ENCODE results near the gene TMEM9B. TPM values are rescaled to one million over a fixed set of nuclear protein-coding genes. Genes with fewer than 3 reads are reported as not detected.
A peak's percentile ranks its signal among the peaks of the same experiment; 100 is the strongest.
"Not testable (repeated sequence)": the region's sequence is repeated elsewhere in the genome, so short reads cannot be mapped to it uniquely, and the experiment has no call there.

Gene TMEM9B
- 25.6 and 25.8 TPM in 2 replicates for polyA plus RNA-seq (2014; cell fraction: cytosol; rRNA removed)
- polyA plus RNA-seq (2014; cell fraction: nucleus; rRNA removed), result 10.7 and 12.5 TPM in 2 replicates

DNA sequence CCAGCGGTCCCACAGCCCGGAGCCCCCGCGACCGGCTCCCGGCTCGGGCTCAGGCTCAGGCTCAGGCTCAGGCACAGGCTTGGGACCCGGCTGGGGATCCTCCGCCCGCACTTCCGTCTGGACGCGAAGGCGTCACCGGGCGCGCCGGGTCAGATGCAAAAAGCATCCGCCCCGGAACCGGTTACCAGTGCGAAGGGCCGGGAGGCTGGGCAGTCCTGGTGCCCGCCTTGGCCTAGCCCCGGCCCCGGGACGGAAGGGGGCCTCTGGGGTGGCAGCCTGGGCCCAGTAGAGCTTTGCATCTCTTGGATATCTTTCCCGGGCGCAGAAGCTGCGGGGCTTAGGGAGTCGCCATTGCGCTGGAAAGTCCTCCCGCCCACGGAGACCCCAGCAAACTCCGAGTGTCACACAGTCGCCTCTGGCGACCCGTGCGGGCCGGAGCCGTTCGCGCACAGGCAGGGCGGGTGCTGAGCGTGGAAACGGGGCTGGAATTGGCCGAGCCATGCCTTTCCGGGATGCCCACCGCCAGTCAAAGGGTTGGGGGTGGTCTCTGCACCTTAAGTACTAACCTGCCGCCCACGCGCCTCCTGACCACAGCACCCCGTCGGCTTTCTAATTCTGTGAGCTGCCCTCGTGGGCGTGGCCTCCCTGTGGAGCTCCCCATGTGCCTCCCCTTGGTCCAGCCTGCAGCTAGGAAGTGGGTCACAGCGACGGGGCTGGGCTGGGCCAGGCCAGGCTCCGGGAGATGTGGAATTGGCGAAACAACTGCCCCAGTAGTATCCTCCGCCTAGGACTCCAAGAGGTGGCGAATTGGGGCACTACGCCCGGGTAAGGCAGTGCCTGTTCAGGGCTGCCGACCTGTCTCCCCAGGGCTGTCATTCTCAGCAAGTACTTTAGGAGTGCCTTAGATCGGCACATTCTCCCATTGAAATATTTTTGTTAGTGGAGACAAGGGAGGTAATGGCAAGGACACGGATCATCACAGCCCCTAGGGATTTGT, at the start of gene TMEM9B:
TMEM9B (minus strand) TSS at position 119 of the 997 bp plus-strand sequence. CDS start 129 bp downstream, outside the sequence.
- DNase-seq (ENCODE audit: low spot score), result peak; percentile 92

DNA sequence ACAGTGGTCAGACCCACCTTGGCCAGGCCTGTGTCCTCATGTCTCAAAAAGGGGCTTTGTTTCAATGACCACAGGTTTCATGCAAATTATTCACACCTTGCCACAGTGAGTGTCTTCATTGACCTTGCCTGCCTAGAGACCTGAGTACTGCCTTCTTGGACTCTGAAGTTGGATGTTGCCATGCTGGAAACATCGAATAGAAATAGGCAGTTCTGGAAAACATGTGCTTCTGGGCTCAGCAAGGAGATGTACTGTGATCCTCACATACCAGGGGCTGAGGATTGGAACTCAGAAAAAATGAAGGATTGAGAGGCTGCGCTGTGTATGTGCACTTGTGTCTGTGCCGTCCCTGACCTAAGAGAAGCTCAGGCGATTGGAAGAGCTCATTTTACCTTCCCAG, 49.1 kb upstream of the TMEM9B start:
- DNase-seq (ENCODE audit: low spot score), result no peak

DNA sequence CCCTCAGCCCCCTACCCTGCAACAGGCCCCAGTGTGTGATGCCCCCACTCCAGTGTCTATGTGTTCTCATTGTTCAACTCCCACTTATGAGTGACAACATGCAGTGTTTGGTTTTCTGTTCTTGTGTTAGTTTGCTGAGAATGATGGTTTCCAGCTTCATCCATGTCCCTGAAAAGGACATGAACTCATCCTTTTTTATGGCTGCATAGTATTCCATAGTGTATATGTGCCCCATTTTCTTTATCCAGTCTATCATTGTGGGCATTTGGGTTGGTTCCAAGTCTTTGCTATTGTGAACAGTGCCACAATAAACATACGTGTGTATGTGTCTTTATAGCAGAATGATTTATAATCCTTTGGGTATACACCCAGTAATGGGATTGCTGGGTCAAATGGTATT, 45.3 kb upstream of the TMEM9B start:
- DNase-seq (ENCODE audit: low spot score), result not testable (repeated sequence)

DNA sequence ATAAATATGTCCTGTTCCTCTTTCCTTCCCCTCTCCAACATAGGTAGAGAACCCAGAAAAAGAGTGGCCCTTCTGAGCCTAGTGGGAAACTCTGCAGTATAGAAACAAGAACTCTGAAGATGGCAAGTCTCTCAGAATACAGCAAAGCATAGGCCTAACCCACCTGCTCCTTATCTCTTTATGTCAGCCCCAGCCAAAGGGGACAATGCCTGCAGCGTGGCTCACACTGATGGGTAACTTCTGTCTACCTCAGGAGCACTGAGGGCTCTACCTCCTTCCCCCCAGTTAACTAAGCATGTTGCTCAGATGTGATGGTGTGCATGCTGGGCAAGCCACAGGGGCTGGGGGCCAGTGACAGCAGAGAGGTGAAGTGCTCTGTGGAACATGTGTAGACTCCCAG, 44.4 kb upstream of the TMEM9B start:
- DNase-seq (ENCODE audit: low spot score), result no peak

GRCh38 chr11:9008011-9008550, 43.8 kb upstream of the TMEM9B start:
- DNase-seq (ENCODE audit: low spot score), result no peak

DNA sequence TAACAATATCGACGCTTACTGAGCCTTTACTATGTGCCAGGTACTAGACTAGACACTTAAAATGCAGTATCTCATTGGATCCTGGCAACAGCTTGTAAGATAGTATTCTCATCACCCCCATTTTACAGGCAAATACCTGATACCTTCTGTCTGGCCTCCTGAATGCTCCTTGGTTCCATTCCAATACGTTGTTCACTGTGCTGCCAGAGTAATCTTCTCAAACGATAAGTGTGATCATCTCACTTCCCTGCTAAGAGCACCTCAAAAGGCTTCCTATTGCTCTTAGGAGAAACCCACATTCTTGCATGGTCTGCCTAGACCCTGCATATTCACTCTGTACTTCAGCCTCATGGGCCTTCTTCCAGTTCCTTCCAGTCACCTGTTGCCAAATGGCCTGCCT, 40.8 kb upstream of the TMEM9B start:
- DNase-seq (ENCODE audit: low spot score), result no peak

DNA sequence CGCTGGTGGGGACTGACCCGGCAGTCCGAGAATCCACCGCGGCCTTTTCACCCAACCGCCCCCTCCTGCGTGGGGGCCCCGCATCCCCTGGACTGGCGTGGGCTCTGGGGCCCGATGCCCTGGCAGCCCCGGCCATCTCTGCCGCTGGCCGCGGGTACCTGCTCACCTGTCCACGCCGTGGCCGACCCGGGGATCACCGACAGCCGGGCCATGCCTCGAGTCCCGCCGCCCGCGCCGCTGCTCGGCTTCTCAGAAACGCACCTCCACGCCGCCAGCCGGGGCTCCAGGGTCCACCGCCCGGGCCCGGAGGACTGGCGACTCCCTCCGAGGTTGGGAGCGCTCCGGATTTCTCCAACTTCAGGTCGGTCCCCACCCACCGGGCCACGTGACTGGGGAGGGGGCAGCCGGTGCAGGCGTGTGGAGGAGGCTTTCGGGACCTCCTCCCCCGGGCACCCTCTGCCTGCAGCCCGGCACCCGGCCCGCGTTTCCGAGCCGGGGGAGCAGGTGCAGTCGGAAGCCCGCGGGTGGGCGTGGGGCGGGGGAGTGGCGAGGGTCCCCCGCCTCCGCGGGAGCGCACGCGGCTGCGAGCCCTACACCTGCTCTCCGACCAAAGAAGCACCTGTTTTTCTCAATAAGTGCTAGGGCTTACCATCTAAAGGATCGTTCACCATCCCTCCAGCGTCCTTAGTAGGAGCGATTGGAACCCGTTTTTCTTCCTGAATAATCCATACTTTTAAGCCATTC, 40.1 kb upstream of the TMEM9B start:
- no peak for DNase-seq (ENCODE audit: low spot score)

- peak; percentile 71 for DNase-seq (ENCODE audit: low spot score)
Observed at GRCh38 chr11:9003573-9004182, 39.4 kb upstream of the TMEM9B start, which contains the start of gene NRIP3. NRIP3 (minus strand) TSS chr11:9004001; CDS start chr11:9003935, 66 bp downstream.

DNA sequence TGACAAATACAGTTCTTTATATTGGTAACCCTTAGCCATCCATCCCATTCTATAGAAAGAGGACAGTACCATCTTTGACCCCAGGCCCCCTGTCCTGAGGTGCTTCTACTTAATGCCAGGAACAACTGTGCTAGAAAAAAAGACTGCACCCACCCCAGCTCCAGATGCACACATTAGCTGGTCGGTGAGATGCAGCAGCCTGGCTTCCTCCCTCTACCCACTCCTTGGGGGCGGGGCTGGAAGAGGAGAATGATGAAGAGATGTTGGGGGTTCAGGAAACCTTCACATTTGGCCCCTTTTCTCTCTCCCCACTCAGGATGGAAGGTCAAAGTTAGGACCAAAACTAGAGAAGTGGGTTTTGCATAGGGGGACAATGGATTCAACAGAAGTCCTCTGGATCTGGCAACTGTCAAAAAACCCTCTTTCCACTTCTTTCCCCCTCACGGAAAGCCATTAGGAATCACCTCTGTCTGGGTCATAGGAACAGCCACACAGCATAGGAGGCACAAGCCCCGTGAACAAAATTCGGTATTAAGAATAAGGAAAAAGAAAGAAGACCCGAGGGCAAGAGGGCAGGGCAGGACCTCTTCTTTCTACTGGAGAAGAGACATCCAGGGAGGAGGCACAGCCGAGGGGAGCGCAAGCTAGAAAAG, 38.8 kb upstream of the TMEM9B start:
- DNase-seq (ENCODE audit: low spot score), result no peak

DNA sequence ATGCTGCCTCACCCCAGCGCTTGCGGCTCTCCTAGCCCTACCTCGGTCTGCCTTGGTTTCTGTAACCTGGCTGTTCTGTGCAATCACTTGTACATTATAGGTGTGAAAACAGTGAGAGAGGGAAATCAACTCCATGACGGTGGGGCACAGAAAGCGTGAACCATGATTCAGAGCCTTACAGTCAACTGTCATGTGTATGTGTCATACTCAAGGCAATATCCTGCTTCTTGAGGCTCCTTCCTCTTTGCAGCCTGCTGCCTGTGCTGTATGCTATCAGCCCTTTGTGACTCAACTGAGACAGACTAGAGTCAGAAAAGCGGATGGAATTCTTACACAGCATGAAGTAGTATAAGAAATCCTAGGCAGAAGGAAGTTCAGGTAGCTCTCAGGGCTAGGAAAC, 37.5 kb upstream of the TMEM9B start:
- DNase-seq (ENCODE audit: low spot score), result no peak

GRCh38 chr11:8998017-8998416, 33.8 kb upstream of the TMEM9B start:
- DNase-seq (ENCODE audit: low spot score), result no peak

DNA sequence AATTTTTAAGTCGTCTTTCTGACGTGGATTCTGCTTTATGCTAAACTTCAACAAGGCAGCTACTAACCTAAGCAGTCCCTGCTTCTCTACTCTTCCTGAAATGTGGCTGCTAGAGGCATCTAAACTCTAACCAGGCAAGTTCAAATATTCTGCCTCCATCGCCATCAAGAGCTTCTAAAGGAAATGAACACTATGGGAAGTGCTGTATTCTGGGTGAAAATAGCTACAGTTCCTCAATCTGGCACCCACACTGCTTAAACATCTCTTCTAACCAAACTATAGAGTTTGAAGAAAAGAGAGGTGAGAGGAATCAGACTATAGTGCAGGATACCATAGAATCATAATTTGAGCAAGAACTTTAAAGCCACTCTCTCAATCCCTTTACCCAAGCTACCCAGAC, 33.2 kb upstream of the TMEM9B start:
- DNase-seq (ENCODE audit: low spot score), result no peak

GRCh38 chr11:8989453-8989852, 25.2 kb upstream of the TMEM9B start:
- DNase-seq (ENCODE audit: low spot score), result no peak

DNA sequence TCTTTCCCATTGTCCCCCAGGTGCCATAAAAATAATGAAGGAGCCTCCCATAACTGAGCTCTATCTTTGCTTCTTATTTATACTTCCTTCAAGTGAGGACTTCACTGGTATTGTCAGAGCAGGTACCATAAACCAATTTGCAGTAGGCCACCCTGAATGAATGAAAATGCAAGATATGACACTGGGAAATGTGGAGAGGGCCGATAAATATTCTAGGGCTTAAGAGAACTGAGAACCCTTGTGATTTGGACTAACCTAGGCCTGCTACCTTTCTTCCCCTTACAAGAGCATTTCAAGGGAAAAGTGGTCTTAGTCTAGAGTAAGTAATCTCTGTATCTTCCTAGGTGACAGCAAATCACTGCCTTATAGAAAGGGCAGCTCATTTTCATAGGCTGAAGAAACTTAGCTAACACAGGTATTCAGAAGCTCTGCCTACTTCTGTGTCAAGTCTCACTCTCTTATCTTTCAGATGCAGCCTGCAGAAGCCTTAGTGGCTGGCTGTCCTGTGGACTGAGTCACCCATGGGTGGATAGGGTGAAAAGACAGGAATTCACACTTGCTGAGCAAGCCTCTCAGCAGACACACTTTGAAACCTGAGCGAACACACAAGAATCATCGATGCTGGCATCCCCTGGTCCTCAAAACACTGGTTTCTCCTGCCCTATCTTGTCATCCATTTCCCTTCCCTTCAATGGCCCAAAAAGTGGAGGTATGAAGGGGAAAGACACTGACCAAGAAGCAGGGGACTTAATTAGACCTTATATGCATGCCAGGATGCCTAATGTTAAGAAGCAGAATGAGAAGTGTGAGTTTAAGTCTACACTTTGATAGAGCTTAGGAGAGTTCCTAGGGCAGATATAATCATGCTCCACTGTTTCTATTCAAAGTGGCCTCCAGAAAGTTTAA, 24.3 kb upstream of the TMEM9B start:
- DNase-seq (ENCODE audit: low spot score), result no peak

- no peak for DNase-seq (ENCODE audit: low spot score)
Observed at GRCh38 chr11:8987446-8987845, 23.2 kb upstream of the TMEM9B start.

GRCh38 chr11:8986772-8987171, 22.5 kb upstream of the TMEM9B start:
- not testable (repeated sequence) for DNase-seq (ENCODE audit: low spot score)

DNA sequence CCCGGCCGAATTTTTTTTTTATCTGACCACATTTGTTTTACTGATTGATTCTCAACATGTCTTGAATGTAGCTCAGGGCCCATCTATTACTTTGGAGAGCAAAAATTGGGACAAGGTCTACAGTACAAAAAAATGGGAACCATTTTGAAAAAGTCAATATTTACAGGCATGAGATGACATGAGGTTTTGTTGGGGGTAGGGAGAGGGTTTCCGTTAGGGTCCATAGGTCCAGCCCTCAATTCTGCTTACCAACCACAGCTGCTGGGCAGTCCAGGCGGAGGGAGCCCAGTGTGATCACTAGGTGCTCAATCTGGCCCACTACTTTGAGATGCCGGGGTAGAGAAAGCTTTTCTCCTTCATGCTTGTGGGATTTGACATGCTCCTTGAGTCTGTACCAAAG, 21.2 kb upstream of the TMEM9B start:
- no peak for DNase-seq (ENCODE audit: low spot score)

GRCh38 chr11:8983552-8983951, 19.3 kb upstream of the TMEM9B start:
- DNase-seq (ENCODE audit: low spot score), result no peak

DNA sequence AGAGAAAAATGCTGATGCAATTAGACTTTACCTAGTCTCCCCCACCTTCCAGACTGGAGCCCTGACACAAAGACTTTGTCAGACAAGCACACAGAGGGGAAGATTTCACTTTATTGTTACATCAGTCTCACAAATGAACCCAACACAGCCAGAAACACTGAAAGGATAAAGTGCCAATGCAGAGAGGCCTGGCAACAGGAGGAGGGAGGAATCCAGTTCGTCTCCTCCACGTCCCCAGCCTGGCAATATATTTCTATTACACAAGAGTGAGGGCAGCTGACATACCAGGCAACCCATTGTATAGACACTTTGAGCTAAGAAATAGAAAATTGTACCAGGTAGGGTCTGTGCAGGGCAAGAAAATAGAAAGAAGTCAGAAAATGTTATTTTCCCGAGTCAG, 16.2 kb upstream of the TMEM9B start:
- DNase-seq (ENCODE audit: low spot score), result no peak

DNA sequence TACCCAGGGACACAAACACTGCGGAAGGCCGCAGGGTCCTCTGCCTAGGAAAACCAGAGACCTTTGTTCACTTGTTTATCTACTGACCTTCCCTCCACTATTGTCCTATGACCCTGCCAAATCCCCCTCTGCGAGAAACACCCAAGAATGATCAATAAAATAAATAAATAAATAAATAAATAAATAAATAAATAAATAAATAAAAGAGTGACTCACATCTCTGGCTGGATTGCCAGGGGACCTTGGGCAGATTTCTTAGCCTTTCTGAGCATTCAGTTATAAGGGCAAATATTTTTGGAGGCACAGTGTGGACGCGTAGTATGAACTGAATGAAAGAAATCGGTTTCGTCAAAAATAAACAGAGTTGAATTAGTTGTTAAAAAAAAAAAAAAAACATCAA, 15.1 kb upstream of the TMEM9B start:
- DNase-seq (ENCODE audit: low spot score), result not testable (repeated sequence)
